ENCODE measurements around the gene GPR87.

Gene GPR87

DNA sequence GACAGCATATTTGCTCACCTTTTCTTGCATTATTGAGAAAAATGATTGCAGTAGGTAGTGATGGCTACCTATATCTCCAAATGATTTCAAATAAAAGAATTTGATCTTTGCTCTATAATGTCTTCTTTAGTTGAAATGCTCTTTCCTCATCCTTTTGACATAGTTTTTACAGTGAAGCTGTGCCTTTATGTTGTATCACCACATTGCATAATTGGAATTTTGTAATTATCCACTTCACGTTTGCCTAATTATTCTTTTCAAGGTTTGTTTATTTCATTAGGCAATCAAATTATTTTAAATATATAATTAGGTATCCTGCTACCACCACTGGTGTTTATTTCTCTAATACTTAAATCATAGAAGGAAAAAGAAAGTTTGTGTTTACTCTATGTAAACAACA is 34.0 kb upstream of the GPR87 start:
- no peak overlapping the region for H3K4me3 ChIP-seq (ENCODE audit: low read depth, low read length)
- TF ChIP-seq, protein P1, sequence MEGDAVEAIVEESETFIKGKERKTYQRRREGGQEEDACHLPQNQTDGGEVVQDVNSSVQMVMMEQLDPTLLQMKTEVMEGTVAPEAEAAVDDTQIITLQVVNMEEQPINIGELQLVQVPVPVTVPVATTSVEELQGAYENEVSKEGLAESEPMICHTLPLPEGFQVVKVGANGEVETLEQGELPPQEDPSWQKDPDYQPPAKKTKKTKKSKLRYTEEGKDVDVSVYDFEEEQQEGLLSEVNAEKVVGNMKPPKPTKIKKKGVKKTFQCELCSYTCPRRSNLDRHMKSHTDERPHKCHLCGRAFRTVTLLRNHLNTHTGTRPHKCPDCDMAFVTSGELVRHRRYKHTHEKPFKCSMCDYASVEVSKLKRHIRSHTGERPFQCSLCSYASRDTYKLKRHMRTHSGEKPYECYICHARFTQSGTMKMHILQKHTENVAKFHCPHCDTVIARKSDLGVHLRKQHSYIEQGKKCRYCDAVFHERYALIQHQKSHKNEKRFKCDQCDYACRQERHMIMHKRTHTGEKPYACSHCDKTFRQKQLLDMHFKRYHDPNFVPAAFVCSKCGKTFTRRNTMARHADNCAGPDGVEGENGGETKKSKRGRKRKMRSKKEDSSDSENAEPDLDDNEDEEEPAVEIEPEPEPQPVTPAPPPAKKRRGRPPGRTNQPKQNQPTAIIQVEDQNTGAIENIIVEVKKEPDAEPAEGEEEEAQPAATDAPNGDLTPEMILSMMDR (IDR thresholded peaks at IDR 0.05; ENCODE audit: low read depth, low read length), result no peak

DNA sequence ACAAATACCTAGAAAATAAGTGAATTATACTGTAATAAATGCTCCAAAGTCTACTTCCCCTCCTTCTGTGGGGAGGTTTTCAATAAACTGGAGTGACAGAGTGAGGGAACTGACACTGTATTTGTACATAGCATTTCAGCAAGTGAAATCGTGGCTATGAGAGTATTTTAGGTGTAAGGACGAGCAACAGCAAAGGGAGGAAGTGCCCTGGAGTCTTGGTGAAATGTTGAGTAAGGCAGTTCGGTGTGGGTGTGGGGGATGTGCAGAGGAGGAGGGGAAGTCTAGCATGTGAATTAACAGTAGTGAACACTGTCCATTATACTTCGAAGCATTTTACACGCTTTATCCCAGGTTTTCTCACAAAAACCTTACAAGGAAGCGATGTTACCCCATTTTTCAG is 30.8 kb upstream of the GPR87 start:
- no peak overlapping the region for H3K4me3 ChIP-seq (ENCODE audit: low read depth, low read length)
- TF ChIP-seq, protein P1 (IDR thresholded peaks at IDR 0.05; ENCODE audit: low read depth, low read length), result no peak

- TF ChIP-seq, protein P1 (IDR thresholded peaks at IDR 0.05; ENCODE audit: low read depth, low read length), result no peak
- H3K4me3 ChIP-seq (ENCODE audit: low read depth, low read length), result no peak overlapping the region
Observed at GRCh38 chr3:151346292-151346691, 29.7 kb upstream of the GPR87 start.

DNA sequence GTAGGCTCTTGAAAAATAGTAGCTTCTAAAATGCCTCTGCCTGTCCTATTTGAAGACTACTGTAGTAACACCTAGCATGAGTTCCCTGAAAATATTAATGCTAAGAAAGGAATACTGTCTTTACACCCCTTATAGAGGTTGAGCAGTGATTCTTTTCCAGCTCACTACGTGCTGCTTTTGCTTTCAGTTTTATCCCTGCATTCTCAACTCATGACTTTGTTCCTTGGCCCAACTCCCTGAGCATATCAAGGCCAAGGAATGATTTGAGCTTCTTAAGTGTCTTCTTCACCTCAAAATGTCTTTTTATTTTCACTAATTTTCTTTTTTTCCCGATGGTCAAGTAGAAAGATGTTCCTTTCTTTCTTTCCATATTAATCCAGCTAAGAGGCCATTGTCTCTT is 29.2 kb upstream of the GPR87 start:
- peak overlapping the region; percentile 22 for H3K4me3 ChIP-seq (ENCODE audit: low read depth, low read length)
- TF ChIP-seq, protein P1 (IDR thresholded peaks at IDR 0.05; ENCODE audit: low read depth, low read length), result no peak

- no peak overlapping the region for H3K4me3 ChIP-seq (ENCODE audit: low read depth, low read length)
- TF ChIP-seq, protein P1 (IDR thresholded peaks at IDR 0.05; ENCODE audit: low read depth, low read length), result no peak
Observed at GRCh38 chr3:151331696-151332095, 15.1 kb upstream of the GPR87 start.

DNA sequence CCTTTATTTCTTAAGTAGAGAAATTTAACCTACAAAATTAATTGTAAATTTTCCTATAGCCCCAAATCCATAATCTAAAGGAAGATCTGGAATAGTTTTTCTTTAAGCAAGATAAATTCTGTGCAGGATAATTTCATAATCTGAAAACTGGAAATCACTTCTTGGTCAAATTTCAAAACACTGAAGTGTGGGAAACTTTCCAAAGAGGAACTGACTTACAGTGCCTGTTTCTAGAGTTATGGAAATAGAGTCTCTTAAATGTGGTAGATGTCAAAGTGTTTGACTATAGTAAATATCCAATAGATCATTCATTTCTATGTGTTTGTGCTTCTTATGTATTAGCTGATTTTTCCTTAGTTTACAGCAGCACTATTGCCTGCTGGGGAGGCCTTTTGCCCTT is 14.3 kb upstream of the GPR87 start:
- H3K4me3 ChIP-seq (ENCODE audit: low read depth, low read length), result no peak overlapping the region
- TF ChIP-seq, protein P1 (IDR thresholded peaks at IDR 0.05; ENCODE audit: low read depth, low read length), result no peak

GRCh38 chr3:151330379-151330778 is 13.8 kb upstream of the GPR87 start:
- TF ChIP-seq, protein P1 (IDR thresholded peaks at IDR 0.05; ENCODE audit: low read depth, low read length), result no peak
- no peak overlapping the region for H3K4me3 ChIP-seq (ENCODE audit: low read depth, low read length)

Data from WI38 (cell line).